Activated CD8-positive, alpha-beta memory T cell treated with anti-CD3 and anti-CD28 coated beads, Interleukin-2, amount 50 U/mL, for 4 hours (primary cell): Measurements from ENCODE around the gene PRODH.
A peak's percentile ranks its signal among the peaks of the same experiment; 100 is the strongest.
"Not testable (repeated sequence)": the region's sequence is repeated elsewhere in the genome, so short reads cannot be mapped to it uniquely, and the experiment has no call there.

ENCODE experiments used
- DNase-seq: peaks from one replicate; pipeline ENCODE4 v3.0.0-alpha.2; 2020

The PRODH gene

DNA sequence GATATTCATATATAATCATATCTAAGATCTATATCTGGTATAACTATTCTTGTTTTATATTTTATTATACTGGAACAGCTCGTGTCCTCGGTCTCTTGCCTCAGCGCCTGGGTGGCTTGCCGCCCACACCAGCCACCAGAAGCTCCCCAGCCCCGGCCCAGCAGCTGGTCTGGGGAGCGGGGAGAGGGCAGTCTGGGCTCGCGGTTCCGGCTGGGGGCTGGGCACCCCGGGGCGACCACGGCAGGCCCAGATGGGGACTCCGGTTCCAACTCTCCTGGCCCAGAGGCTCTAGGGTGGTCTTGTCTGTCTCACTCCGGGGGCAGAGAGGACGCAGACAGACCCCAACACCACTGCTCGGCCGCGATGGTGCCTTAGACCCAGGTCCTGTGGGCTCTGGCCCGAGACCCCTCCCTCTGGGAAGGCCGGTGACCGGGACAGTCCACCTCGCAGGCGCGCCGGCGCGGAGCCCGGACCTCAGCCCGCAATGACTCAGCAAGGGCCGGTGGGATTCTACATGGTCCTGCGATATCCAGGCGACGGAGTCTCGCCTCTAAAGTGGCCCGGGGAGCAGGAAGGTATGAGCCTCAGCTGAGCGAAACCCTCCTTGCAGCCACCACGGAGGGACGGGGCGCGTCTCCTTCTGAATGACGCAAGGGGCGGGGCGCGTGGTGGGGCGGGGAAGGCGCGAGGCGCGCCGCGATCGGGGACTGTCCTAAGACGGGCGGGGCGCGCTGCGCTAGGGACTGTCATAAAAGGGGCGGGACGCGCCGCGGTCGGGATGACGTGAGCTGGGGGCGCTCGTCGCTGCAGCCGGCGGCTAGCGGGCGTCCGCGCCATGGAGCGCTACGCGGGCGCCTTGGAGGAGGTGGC is 30.3 kb downstream of the PRODH start, which contains the start of gene DGCR6:
Gene DGCR6, plus strand, starts transcription at position 781 of the 870 bp plus-strand sequence. Its CDS starts 55 bp downstream, at position 836.
- DNase-seq, result no peak

DNA sequence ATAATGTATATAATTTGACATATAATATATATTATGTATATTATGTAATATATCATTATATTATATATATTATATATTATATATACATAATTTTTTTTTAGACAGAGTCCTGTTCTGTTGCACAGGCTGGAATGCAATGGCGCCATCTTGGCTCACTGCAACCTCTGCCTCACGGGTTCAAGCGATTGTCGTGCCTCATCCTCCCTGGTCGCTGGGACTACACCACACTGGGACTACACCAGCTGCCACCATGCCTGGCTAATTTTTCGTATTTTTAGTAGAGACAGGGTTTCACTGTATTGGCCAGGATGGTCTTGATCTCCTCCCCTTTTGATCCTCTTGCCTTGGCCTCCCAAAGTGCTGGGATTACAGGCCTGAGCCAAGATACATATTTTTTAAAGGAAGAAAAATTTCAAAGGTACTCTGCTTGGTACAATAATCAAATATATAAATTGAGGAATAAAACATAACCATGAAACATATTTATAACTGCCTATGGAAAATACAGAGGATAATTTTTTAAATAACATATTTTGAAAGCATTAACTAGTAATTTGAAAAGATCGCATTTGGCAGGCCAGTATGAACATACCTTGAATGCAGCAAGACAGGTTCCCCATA is 39.9 kb downstream of the PRODH start:
- DNase-seq, result not testable (repeated sequence)

DNA sequence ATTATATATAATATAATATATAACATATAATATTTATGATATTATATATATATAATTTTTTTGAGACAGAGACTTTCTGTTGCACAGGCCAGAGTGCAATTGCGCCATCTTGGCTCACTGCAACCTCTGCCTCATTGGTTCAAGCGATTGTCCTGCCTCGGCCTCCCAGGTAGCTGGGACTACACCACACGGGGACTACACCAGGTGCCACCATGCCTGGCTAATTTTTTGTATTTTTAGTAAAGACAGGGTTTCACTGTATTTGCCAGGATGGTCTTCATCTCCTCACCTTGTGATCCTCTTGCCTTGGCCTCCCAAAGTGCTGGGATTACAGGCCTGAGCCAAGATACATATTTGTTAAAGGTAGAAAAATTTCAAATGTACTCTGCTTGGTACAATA is 42.3 kb downstream of the PRODH start:
- not testable (repeated sequence) for DNase-seq

DNA sequence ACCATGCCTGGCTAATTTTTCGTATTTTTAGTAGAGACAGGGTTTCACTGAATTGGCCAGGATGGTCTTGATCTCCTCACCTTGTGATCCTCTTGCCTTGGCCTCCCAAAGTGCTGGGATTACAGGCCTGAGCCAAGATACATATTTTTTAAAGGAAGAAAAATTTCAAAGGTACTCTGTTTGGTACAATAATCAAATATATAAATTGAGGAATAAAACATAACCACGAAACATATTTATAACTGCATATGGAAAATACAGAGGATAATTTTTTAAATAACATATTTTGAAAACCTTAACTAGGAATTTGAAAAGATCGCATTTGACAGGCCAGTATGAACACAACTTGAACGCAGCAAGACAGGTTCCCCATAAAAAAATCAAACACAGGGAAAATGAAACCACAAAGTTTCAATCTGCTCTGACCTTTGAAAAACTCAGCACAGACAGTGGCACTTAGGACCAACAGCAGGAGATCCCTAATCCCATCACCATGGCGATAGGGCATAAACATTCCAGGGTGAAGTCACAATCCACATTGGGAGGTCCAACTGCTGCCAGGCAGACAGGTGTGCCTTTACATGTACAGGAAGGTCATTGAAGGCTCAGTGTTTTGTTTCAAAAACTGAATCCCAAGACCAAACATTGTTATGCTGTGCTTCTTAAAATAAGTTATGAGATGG is 45.4 kb downstream of the PRODH start:
- not testable (repeated sequence) for DNase-seq

DNA sequence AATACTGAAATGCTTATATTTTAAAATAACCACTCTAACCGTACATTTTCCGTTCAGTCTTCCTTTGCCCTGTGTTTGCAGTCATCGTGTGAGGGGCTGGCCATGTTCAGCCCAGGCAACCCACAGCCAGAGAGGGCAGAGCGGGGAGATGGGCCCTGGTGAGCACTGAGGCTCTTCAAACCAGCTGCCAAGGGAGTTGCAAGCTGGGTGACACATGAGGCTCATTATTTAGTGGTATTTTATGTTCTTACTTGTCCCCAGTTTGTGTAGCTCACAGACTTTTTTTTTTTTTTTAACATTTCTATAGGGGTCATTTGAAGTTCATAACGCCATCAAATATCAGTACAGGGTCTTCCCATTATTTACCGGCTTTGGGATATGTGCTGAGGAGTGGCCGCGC is 48.0 kb downstream of the PRODH start:
- no peak for DNase-seq

DNA sequence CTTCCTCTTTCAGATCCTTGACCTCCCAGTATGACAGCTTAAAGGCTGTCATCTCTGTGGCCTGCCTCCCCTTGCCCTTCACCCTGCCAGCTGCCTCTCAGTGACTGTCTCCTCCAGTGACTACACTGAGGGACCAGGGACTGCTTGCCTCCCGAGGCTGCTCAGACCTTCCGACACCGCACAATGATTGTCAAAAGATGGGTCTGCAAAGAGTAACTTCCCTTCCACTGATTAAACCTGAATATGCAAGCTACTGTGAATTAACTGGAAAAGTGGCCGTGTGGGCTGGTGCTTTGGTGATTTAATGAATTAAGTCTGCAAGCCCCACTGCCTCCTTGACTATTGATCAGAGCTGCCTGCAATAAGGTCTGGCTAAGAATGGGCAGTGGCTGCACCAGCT is 51.6 kb downstream of the PRODH start:
- not testable (repeated sequence) for DNase-seq

DNA sequence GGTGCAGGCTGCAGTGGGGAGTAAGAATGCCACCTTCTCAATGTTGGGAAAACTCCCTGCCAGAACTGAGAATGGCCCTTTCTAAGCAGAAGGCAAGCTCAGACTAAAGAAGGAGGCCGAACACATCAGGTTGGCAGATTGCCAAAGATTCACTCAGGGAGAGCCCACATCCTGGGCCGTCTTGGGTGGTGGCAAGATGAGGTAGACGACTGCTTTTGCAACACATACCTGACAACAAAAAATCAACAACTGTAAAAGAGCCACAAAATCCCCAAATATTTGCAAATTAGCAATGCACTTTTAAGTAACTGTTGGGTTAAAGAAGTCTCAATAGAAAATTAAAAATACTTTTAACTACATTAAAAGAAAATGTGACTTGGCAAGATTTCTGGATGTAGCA is 54.8 kb downstream of the PRODH start:
- peak; percentile 65 for DNase-seq
